GM21619 (cell line): ENCODE measurements around the gene SLC25A47.
"Not testable (repeated sequence)": the region's sequence is repeated elsewhere in the genome, so short reads cannot be mapped to it uniquely, and the experiment has no call there.

Experiments used
- ATAC-seq: cut with Tn5 transposase; IDR thresholded peaks from one replicate; pipeline ENCODE4 v1.9.1; 2021; ENCODE audit not compliant: unreplicated experiment

Gene SLC25A47

DNA sequence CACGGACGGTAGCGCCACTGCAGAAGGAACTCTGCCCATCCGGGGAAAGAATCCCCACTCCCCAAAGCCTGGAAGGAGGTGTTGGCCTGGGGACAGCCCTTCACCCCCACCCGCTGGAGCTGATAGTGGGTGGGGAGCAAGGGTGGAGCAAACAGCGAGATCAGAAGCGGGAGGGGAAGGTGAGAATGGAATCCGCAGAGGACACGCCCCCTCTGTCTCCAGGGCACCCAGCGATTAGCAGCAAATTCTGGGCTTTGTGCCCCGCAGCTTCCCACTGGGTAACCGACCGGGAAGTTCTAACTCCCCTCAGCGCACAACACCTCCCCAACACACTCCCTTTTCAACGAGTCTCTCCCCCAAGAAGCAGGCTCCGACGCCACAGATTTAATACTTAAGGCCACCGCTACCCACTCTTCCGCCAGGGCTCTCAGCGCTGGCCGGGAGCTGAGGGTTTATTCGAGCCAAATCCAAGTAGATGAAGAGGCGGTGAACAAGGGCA lies 18.3 kb upstream of the SLC25A47 start:
- ATAC-seq, result no peak

DNA sequence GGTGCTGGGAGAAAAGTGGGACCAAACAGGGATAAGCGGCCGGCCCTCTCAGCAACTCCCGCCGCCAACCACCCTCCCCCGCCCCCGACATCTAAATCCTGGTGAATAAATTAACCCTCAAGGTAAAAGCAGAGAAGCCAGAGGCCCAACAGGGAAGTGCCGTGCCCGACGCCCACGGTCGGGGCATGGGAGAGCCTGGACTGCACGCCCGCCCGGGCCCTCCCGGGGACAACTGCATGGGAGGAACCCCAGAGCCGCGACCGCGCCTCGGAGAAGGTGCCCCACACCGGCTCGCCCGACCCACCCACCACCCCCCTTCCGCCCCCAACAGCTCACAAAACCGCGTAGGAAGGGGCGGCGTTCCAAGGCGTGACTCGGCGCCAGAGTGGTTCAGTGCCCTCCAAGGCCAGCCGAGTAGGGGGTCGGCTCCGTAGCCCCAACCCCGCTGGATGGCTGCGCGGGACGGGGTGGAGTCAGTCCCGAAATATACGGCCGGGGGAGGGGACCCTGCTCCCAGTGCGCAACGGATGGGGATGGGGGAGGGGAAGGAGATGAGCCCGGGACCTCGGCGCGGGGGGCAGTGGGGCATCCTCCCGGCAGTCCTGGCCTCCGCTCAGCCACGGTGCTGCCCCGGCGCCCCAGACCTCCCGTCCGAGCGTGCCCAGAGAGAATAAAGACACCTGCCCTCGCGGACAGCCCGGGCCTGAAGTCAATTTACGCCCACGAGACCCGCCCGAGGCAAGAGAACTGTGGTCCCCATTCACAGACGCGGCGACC lies 17.6 kb upstream of the SLC25A47 start:
- no peak for ATAC-seq

DNA sequence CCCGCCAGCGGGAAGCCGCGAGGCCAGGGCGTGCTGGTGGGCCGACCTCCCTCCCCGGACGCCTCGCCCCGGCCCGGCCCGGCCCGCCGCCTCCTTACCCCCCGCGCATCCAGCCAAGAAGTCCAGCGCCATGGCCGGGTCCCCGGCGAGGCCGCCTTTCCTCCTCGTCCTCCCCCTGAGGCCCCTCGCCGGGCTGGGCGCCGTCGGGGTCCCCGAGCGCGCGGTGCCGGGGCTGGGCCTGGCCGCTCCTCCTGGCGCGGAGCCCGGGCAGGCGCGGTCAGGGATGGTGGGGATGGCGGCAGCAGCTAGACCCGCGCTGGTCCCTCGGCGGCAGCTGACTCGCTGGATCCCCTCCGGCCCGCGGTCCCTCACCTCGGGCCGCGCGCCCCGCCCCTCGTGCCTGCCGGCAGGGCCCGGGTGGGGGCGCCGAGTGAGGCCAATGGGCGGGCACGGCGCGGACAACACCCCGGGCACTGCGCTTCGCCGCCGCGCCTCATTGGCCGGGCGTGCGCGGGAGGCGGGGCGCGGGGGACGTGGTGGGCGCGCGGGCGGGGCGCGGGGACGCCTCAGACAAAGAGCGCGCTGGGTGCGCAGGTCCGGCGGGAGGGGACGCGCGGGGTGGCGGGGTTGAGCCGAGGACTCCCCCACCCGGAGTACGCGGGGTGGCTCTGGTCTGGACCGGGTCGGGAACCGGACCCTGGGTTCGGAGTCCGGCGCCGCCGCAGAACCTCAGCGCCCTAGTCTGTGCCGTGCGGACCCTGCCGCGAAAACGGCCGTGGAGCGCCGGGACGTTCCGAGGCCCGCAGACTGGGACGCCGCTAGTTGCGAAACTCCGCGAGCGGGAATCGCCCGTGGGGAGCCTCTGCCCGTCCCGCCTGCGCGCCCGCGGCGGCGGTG lies 16.8 kb upstream of the SLC25A47 start, which contains the start of gene SLC25A29:
TSS of gene SLC25A29 (minus strand) at position 344 of the 897 bp plus-strand sequence. CDS start at position 132, 212 bp downstream.
- peak; percentile 80 for ATAC-seq

DNA sequence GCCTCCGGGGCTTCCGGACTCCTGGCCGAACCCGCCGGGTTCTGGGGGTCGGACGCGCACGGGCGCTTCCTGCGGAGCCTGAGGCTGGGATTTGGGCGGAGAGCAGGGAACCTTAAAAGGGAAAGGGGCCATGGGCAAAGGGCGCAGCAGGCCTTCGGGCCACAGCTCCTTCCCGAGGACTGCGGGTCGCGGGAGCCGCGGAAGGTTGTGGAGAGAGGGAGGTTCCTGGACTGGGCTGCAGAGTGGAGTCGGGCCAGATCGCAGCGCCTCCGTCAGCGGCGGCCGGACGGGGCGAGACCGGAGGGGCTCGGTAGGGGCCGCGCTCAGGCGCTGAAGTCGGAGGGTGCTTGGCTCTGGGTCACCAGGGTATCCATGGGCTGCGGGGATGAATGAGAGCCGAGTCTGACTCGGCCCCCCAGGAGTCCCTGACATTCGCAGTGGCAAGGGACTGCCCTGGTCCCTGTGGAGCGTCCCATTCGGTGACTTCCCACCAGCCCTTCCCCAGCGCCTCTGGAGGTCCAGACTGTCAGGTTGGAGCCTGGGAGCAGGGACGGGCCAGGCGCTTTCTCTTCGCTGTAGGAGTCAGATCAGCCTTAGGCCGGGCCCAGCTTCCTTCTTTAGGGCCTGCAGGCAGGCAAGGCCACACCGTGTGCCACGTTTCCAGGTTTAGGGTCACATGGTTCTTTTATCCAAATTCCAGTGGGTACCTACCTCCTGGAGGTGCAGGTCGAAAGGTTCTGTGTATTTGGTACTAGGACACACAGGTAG lies 16.0 kb upstream of the SLC25A47 start:
- peak; percentile 8 for ATAC-seq

DNA sequence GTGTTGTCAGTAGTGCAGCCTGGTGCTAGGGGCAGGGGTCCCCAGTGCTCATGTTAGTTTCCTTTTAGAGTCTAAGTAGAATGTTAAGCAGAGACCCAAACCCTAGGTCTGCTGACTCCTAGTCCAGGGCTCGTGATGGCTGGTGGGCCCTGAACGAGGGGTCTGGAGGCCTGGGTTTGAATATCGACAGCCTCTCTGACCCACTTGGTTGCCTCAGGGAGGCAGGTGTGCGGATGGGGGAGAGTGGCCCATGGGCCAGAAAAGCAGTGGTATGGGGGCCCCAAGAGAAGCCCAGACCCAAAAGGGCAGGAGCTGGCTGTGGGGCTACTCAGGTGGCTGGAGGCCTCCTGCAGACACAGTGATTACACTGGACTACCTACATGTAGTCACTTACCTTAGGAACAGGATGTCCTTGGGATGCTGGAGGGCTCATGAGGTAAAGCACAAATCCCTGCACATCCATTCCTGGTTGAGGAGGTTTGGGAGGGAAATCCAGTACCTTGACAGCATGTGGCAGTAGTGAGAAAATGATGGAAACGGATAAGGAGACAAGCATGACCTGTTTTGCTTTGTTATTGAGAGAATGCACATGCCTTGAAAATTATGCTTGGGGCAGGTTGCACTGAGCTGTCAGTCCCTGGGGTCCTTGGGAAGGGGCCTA lies 15.2 kb upstream of the SLC25A47 start:
- ATAC-seq, result no peak

DNA sequence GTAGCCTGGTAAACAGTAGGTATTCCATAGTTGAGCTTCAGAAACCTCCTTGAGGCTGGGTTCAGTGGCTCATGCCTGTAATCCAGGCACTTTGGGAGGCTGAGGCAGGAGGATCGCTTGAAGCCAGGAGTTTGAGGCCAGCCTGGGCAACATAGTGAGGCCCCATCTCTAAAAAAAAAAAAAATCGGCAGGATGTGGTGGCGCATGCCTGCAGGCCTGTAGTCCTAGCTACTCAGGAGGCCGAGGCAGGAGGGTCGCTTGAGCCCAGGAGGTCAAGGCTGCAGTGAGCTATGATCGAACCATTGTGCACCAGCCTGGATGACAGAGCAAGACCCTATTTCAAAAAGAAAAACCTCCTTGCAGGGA lies 14.7 kb upstream of the SLC25A47 start:
- not testable (repeated sequence) for ATAC-seq

DNA sequence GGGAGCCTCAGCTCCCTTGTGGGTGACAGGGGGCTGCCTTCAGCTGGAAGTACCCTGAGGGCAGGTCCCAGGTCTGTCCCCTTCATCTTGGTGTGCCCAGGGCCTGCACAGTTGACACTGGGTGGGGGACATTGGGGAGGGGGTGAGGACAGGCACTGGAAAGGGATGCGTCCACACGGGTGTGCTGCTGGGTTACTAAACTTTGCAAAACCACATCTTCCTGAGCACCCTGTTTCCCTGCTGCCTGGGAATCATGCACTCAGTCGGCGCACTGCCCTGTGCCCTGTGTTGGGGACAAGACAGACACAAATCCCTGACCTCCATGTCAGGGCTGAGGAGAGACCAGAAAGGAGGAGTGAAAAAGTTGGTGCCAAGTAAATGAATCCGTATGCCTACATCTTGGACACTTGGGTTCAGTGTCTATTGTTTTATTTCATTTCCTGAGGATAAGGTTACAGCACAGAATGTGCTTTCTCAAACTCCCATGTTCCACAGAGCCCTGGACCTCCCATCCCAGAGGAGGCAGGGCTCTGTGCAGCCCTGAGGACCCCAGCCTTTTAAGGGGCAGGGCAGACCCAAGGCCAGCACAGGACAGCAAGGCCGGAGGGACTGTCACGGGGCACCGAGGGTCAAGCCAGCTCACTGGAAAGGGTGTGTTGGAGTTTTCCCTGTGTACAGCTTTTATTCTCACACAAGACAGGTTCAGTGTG lies 14.0 kb upstream of the SLC25A47 start:
- no peak for ATAC-seq

DNA sequence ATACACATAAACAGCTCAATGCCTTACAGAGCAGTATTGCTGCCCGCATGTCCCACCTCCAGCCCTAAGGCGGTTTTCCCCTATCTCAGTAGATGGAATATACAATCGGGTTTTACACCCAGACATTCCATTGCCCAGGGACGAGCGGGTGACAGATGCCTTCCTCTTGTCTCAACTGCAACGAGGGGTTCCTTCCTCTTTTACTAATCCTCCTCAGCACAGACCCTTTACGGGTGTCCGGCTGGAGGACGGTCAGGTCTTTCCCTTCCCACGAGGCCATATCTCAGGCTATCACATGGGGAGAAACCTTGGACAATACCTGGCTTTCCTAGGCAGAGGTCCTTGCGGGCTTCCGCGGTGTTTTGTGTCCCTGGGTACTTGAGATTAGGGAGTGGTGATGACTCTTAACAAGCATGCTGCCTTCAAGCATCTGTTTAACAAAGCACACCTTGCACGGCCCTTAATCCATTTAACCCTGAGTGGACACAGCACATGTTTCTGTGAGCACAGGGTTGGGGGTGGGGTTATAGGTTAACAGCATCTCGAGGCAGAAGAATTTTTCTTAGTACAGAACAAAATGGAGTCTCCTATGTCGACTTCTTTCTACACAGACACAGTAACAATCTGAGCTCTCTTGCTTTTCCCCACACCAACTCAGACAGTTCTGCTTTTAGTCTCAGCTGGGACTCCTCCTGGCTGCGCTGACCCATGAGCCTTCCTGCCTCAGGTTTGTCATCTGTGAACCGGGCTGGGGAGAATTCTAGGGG lies 10.8 kb upstream of the SLC25A47 start:
- ATAC-seq, result not testable (repeated sequence)

DNA sequence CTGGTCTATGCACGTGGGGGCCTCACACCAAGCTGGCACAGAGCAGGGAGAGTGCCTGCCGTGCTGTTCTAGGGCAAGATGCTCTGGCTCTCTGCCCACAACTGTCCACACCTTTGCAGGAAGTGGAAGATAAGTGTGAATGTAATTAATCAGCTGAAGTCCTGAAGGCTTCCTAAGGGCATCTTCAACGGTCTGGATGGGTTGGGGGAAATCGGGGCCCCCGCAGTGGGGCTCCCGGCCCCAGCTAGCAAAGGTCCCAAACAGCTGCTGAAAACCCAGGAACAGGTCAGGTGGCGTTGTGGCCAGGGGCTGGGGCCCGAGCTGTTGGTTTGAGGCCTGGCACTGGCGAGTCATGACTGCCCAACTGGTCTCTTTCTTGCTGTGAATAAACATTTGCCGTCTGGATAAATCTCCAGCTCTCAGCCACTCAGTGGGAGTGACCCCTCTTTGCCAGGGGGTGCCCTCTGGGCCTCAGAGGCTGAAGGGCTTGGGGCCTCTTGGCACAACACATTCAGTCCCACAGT lies 10.2 kb upstream of the SLC25A47 start:
- ATAC-seq, result no peak

DNA sequence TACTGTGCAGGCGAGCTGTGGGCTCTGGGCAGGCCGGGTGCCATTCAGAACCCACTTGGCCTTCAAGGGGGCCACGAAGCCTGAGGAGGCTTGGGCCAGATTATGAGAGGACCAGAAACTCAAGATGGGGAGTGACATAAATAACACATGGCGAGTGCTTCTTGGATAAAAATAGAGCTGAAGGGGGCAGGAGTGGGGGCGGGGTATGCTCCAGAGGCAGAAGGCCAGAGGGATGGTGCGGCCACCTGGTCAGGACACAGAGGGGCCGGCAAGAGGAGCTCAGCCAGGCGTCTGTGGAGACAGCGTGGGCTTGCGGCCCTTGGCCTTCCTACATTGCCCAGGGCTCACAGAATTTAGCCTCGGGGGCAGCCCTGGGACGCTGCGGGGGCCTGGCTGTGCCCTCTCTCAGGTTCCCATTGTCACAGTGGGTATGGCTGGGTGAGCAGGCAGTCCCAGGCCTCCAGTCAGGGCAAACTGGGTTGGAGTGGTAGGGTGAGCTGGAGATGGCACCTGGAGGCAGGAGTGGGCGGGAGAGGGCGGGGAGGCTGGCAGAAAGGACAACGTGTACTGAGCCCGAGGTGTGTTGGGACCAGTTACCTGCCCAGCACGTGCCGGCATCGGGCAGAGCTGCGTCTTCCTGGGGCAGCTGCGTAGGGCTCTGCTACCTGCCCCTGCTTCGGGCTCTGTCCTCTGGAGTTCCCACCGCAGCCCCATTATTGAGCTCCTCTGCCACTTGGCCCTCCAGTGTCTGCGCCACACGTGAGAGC lies 9.5 kb upstream of the SLC25A47 start:
- ATAC-seq, result no peak

DNA sequence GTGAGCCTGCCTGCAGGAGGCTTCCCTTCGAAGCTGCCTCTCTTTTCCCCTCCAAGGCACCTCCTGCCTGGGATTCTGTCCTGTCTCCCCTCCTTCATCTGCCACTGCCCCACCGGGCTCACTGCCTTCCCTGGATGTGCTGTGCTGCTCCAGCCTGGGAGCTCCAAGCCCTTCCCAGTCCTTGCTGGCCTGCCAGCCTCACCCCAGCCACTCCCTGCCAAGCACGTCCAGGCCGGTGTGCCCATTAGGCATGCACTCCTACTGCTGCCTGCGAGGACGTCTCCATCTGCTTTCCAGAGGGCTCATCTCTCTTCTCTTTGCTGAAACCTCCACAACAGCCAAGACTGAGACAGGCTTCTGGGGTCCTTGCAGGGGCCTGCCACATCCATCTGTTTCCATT lies 8.4 kb upstream of the SLC25A47 start:
- ATAC-seq, result no peak

DNA sequence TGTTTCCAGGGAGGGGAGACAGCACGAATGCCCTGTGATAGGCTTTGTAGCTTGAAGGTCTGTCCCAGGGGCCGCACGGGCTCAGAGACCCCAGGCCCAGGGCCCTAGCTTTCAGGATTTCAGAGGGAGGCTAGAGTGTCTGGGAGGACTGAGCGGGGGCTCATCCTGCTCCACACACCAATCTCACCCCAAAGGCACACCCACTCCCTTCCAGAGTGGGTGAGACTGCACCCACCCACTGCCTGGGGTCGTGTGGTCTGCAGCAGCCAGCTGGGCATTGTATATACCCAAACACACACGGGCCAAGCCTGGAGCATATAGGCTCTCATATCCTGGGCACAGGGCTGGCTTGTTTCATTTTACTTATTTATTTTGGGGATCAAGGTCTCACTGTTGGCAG lies 5.8 kb upstream of the SLC25A47 start:
- no peak for ATAC-seq

DNA sequence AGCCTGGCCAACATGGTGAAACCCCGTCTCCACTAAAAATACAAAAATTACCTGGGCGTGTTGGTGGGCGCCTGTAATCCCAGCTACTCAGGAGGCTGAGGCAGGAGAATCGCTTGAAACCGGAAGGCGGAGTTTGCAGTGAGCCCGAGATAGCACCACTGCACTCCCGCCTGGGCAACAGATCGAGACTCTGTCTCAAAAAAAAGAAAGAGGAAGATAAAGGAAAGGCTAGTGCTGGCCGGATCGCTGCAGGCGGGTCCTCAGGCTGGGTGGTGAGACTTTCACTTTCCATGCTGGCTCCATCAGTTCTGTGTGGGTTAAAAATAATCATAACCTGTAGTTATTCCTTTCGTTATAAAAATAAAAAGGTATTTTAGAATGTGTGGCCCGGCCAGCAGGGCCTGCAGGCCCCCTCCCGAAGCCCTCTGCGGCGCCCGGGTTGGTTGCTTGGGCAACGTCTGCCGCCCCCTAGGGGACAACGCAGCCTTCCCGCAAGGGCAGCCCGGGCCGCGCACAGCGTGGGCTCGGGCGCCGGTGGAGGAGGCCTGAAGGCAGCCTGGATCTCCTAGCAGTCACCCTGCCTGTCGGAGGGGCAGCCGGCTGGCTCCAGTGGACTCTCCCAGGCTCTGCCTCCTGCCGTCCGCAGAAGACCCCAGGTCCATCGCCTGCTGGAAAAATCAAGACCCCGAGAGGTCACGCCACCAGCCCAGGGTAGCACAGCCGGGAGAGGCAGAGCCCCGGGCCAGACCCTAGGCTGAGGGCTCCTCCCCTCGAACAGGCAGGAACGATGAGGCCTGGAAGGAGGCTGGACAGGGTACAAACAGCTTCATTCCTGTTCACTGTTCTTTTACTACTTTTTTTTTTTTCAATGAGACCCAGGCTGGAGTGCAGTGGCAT lies 5.0 kb upstream of the SLC25A47 start:
- ATAC-seq, result peak; percentile 83

DNA sequence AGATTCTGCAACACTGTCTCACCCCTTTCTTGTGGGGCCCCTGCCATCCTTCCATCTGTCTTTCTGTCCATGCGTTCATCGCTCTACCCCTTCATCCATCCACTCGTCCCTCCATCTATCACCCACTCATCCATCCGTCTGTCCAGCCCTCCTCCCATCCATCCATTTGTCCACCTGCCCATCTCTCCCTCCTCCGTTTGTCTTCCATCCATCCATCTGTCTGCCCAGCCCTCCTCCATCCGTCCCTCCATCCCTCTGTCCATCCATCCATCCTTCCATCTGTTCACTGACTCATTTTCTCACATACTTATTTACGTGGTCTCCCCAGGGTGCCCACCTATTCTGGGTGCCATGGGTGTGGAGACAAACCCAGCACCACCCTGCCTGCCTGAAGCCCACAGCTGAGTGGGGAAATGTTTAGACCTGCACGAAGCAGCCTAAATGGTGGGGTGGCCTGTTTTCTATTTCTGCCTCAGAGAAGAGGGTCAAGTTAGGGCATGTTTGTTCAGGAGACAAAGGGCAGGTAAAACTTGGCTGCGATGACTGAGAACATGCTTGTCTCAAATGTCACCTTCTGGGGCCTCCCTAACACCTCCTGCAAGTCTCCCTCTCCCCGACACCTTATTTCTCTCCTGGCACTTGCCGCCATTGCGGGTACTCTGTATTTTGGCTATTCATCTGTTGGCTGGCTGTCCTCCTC lies 2.8 kb upstream of the SLC25A47 start:
- ATAC-seq, result no peak

DNA sequence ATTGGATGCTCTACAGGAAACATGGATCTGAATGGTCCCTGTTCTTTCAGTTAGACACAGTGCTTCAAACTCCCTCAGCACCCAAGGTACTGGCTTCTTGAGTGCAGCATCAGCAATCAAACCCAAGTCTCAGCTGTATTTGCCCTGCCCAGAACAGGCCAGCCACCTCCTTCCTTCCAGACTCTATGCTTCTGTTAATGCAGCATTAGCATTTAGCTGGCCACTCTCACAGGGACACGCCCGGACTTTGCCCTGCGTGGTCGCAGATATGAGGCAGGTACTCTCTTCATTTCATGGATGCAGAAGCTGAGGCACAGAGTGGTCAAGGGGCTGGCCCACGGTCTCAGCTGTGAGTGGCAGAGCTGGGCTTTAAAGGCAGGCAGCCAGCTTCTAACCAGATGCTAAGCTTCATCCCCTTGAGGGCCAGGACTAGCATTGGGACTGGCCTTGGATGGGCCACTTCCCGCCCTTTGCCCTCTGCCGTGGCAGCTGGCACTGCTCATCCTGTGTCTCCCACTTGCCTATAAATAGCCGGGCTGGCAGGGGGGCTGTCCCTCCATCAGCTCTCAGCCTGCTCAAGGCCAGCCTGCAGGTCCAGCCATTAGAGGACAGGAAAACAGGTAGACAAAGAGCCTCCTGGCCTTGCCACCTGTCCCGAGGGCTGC lies 1.5 kb upstream of the SLC25A47 start:
- no peak for ATAC-seq
